Thyroid gland (tissue), 4 donors: ENCODE results near the gene ABHD1.

ENCODE experiments used
- CTCF ChIP-seq, 6 experiments: fragments of 200-600 bp in 3 of 6; fragments of 450-650 bp in 3 of 6; sonication (generic) in 3 of 6; IDR thresholded peaks; one replicate each; pipeline ENCODE4 v1.5.1; 2016 to 2019; ENCODE audit warnings: antibody characterized with exemption in 6 of 6, mild to moderate bottlenecking in 2 of 6, inconsistent platforms in 1 of 6, moderate library complexity in 1 of 6
- POLR2A ChIP-seq, 2 donors: fragments of 450-650 bp; IDR thresholded peaks; one replicate each; pipeline ENCODE4 v1.6.1; 2017; ENCODE audit warnings: antibody characterized with exemption in 2 of 2, mild to moderate bottlenecking in 2 of 2, moderate library complexity in 1 of 2

DNA sequence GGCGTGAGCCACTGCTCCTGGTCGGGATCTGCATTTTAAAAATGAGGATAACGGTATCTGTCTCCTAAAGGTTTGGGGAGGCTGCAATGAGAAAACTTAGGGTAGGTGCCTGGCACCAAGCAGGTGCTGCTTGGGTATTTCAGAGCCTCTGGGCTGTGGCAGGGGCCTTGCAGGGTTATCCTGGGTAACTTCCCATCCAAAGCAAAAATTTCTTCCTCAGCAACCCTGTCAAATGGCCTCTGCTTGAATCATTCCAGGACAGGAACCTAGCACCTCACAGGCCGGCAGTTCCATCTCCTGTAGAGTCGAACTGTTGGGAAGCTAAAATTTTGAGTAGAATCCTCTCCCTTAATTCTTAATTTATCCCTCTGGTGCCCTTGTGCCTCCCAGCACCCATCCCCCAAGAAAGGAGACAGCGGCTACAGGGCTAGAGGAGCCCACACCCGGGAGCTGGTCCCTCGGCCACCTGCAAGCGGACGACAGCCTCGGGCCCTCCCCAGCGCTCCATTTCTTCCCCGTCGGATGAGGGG, 5.6 kb upstream of the ABHD1 start:
- TF ChIP-seq CTCF (IDR thresholded peaks at IDR 0.05) (no peak), POLR2A (IDR thresholded peaks at IDR 0.05) (no peak)
